ENCODE data around the gene PDYN.

PDYN gene

GRCh38 chr20:1994627-1995026, 769 bp upstream of the PDYN start:
- no peak for DNase-seq (ENCODE audit: low read depth)

- no peak for DNase-seq (ENCODE audit: low read depth)
Measured at GRCh38 chr20:1992359-1993110, 1.3 kb downstream of the PDYN start.

- DNase-seq (ENCODE audit: low read depth) = no peak
Measured at GRCh38 chr20:1987826-1988225, 6.0 kb downstream of the PDYN start.

GRCh38 chr20:1983301-1983700, 10.6 kb downstream of the PDYN start:
- DNase-seq (ENCODE audit: low read depth) = no peak

GRCh38 chr20:1982686-1983085, 11.2 kb downstream of the PDYN start:
- DNase-seq (ENCODE audit: low read depth) = no peak

- DNase-seq (ENCODE audit: low read depth) = no peak
Measured at GRCh38 chr20:1979106-1979778, 14.6 kb downstream of the PDYN start.

- DNase-seq (ENCODE audit: low read depth) = no peak
Measured at GRCh38 chr20:1975291-1975690, 18.6 kb downstream of the PDYN start.

DNA sequence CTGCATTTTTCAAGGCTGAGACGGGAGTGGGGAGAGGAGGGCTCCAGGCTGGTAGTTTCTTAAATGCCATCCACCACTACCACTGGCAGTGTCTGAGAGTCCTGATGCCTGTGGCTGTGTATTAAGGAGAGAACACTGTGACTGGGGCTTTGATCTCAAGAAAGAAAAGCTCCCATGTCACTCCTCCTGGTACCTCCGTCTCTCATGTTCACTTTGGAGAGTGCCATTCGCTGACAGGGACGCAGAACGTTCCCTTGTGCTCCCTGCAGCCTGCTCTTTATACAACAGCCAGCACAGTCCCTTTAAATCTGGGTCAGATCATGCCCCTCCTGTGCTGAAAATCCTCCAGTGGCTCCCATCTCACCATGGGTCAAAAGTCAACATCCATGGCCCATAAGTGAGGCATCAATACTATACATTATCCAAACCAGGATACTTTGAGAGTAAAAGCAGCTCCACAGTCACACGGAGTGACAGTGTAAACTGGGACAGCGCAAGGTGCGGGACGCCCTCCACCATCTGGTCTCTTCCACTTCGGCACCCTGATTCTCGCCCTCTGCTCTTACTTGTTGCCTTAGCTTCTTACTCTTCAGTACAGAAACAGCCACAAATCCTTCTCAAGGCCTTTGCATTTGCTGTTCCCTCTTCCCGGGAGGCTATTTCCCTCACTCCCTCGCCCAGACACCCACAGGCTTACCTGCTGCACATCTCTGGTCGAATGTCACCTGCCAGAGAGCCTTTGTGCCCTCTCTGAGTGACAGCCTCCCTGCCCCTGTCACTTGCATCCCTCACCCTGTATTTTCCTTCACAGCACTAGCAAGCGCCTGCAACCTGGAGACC, 20.0 kb downstream of the PDYN start:
- no peak for DNase-seq (ENCODE audit: low read depth)

DNA sequence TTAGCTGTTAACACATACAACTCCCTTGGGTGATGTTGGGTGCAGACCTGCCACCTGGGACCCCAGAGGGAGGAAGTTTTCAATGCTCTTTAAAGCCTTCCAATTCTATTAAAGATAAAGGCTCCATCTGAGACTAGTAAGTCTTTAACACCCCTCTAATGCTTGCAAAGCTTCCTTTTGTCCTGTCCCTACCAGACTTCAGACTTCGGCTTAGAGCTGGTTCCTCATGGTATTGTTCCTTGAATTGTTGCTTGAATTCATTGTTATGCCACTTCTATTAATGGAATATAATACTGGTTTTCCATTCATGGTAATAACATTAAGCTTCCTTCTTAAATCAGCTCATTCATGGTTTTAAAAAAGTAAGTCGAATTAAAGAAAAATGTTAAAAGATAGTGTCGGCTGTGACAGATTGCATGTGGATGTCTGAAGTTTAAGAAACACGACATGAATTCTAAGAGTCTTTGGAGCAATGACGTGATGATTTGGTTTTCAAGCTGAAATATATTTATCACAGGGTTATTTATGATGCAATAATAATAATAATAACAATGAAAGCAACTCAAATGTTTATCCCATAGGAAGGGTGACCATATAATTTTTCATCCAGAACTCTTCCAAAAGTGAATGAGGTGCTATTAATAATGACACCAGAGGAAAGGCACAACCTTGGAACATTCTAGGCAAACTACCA, 21.8 kb downstream of the PDYN start:
- no peak for DNase-seq (ENCODE audit: low read depth)

- DNase-seq (ENCODE audit: low read depth) = no peak
Measured at GRCh38 chr20:1968964-1969363, 24.9 kb downstream of the PDYN start.

DNA sequence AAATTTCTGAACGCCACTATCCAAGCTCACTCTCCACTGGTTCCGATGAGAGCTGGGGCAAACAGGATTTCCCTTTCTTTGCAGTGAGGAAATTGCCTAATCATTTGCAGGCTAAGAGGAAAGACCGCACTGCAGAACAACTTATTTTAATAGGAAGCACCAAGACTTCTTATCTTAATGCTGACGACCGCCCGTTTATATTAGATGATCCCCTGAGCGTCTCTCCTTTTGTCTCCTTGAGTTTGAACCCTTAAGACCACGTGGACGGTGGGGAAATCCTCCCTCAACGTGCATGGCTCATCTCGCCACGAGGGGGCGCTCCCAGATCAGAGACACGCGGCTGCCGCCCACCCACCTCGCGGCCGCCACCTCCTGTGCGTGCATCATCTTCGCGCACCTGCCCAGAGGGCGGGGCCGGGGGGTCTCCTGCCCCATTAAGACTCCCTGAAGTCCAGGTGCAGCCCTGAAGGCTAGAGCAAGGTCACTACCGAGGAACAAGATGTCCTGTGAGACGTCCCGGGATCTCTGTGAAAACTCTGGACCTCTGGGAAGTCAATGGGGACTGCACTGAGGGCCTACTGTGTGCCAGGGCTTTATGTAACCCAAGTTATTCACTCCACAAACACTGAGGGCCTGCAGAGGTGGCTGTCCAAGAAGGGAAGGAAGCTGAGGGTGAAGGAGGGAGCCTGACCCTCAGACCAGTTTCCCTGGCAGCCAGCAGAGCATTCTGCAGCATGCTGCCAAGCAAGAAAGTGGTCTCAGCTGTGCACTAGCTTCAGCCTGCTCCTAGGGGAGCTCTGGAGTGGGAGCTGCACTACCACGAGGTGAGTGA, 28.1 kb downstream of the PDYN start:
- DNase-seq (ENCODE audit: low read depth) = no peak

DNA sequence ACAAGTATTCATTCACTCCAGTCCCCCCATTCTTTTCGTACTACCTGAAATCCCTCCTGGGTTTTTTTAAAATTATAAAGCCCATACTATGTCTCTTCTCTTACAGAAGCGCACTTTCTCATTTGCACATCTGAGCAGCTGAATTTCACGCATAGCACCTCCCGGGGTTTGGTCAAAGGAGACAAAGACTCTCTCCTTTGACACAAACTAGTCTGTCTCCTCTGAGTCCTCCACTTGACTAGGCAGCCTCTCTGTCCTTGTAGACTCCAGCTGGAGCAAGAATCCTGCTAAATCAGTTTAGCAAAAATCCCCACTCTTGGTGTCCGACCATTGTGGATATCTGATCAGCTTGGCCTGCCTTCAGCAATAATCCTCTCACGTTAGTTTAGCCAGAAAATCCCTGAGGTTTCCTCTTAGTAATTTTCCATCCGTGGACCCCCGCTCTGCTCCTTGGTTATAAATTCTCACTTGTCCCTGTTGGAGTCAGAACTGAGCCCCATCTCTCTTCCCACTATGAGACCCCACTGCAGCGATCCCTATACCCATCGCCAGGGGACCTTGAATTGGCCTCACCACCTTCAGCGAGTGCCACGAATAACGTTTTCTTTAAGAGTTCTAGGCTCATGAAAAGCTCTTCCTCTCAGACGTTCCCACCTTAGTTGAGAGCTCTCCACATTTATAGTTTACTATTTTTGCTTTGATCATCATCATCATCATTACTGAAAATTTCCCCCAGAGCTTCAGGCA, 29.0 kb downstream of the PDYN start:
- DNase-seq (ENCODE audit: low read depth) = no peak

DNA sequence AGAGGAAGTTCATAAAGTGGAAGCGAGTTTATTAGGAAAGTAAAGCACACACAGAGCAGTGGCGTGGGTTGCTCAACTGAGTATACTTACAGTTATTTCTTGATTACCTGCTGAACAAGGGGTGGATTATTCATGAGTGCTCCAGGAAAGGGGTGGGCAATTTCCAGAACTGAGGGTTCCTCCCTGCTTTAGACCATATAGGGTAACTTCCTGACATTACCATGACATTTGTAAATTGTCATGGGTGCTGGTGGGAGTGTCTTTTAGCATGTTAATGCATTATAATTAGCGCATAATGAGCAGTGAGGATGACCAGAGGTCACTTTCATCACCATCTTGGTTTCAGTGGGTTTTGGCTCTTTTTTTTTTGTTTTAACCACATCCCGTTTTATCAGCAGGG, 29.8 kb downstream of the PDYN start:
- DNase-seq (ENCODE audit: low read depth) = no peak

GRCh38 chr20:1961374-1961773, 32.5 kb downstream of the PDYN start:
- DNase-seq (ENCODE audit: low read depth) = no peak

DNA sequence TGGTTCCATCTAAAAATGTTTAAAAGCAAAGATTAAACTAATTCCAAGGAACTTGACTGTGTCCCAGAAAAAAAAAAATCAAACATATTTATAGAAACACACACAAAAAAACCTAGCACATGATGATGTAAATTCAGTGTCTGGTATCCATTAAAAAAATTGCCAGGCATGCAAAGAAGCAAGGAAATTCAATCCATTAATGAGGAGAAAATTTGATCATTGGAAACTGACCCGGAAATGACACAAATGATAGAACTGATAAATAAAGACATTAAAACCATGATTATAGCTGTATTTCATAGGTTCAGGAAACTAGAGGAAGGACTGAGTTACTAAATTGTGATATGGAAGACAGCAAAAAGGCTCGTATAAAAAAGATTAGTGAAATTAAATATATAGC, 34.7 kb downstream of the PDYN start:
- DNase-seq (ENCODE audit: low read depth) = no peak

DNA sequence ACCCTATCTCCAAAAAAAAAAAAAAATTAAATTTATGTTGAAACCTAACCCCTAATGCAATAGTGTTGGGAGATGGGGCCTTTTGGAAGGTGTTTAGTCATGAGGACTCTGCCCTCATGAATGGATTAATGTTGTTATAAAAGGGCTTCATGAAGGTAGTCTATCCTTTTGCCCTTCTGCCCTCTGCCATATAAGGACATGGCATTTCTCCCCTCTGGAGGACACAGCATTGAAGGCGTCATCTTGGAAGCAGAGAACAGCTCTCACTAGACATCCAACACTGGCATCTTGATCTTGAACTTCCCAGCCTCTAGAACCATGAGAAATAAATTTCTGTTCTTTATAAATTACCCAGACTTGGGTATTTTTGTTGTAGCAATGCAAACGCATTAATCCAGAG, 35.4 kb downstream of the PDYN start:
- no peak for DNase-seq (ENCODE audit: low read depth)

GRCh38 chr20:1955217-1955616, 38.6 kb downstream of the PDYN start:
- no peak for DNase-seq (ENCODE audit: low read depth)

- DNase-seq (ENCODE audit: low read depth) = no peak
Measured at GRCh38 chr20:1953621-1954020, 40.2 kb downstream of the PDYN start.

- DNase-seq (ENCODE audit: low read depth) = no peak
Measured at GRCh38 chr20:1952737-1953530, 40.9 kb downstream of the PDYN start.
